HG03439 (cell line): ENCODE results near the gene P3H1.
"Not testable (repeated sequence)": the region's sequence is repeated elsewhere in the genome, so short reads cannot be mapped to it uniquely, and the experiment has no call there.

ENCODE experiments used
- ATAC-seq: cut with Tn5 transposase; IDR thresholded peaks from one replicate; pipeline ENCODE4 v1.9.1; 2021; ENCODE audit warnings: mild to moderate bottlenecking, moderate library complexity; ENCODE audit not compliant: unreplicated experiment

P3H1 gene

GRCh38 chr1:42766741-42767509 lies at the start of gene P3H1, which contains the start of gene C1orf50:
TSS of gene P3H1 (minus strand) at chr1:42767028. CDS start at chr1:42766971, 57 bp downstream.
TSS of gene C1orf50 (plus strand) at chr1:42767249. CDS start at chr1:42767312, 63 bp downstream.
- ATAC-seq: peak; percentile 87

GRCh38 chr1:42815941-42816584 lies 49.2 kb upstream of the P3H1 start:
- no peak for ATAC-seq

GRCh38 chr1:42814815-42815214 lies 48.0 kb upstream of the P3H1 start:
- not testable (repeated sequence) for ATAC-seq

- ATAC-seq: no peak
Measured at GRCh38 chr1:42807056-42807668, 40.3 kb upstream of the P3H1 start.

- no peak for ATAC-seq
Measured at GRCh38 chr1:42806593-42806992, 39.8 kb upstream of the P3H1 start.

GRCh38 chr1:42806171-42806570 lies 39.3 kb upstream of the P3H1 start:
- ATAC-seq: no peak

GRCh38 chr1:42801832-42802473 lies 35.1 kb upstream of the P3H1 start:
- ATAC-seq: no peak

GRCh38 chr1:42797979-42798378 lies 31.2 kb upstream of the P3H1 start:
- ATAC-seq: no peak

GRCh38 chr1:42797414-42797813 lies 30.6 kb upstream of the P3H1 start:
- ATAC-seq: no peak

- ATAC-seq: no peak
Measured at GRCh38 chr1:42793824-42794223, 27.0 kb upstream of the P3H1 start.

GRCh38 chr1:42788021-42788420 lies 21.2 kb upstream of the P3H1 start:
- ATAC-seq: no peak

- ATAC-seq: no peak
Measured at GRCh38 chr1:42786097-42786496, 19.3 kb upstream of the P3H1 start.

- no peak for ATAC-seq
Measured at GRCh38 chr1:42784946-42785693, 18.3 kb upstream of the P3H1 start, which contains the start of gene TMEM269. TSS of gene TMEM269 (plus strand) at chr1:42784991. CDS start at chr1:42789894, 4,903 bp downstream.

GRCh38 chr1:42784547-42784945 lies 17.7 kb upstream of the P3H1 start:
- ATAC-seq: no peak

GRCh38 chr1:42783092-42783491 lies 16.3 kb upstream of the P3H1 start:
- ATAC-seq: no peak

- no peak for ATAC-seq
Measured at GRCh38 chr1:42780176-42780575, 13.3 kb upstream of the P3H1 start.

- no peak for ATAC-seq
Measured at GRCh38 chr1:42779725-42780124, 12.9 kb upstream of the P3H1 start.

- ATAC-seq: no peak
Measured at GRCh38 chr1:42777852-42778251, 11.0 kb upstream of the P3H1 start.

GRCh38 chr1:42776502-42776901 lies 9.7 kb upstream of the P3H1 start:
- no peak for ATAC-seq

GRCh38 chr1:42774928-42775526 lies 8.2 kb upstream of the P3H1 start:
- no peak for ATAC-seq
